HepG2 (cell line): ENCODE measurements around the gene ABCB6. TPM values are rescaled to one million over a fixed set of nuclear protein-coding genes. Genes with fewer than 3 reads are reported as not detected.

Experiments used
- CBX2 ChIP-seq, 2 experiments: fragments of 200-600 bp in 1 of 2; sonication (generic); formaldehyde crosslinking in 1 of 2; IDR thresholded peaks; 2 replicates each; pipeline versions ENCODE4 v1.7.0 to v1.8.1; 2018 to 2022; ENCODE audit warnings: low read depth in 2 of 2, low read length in 1 of 2, mild to moderate bottlenecking in 1 of 2, missing genetic modification reagents in 1 of 2
- CENPX ChIP-seq: sonication (generic); formaldehyde crosslinking; IDR thresholded peaks from 2 replicates; pipeline ENCODE4 v1.9.0; 2021; ENCODE audit warnings: mild to moderate bottlenecking, missing genetic modification reagents, moderate library complexity
- HNRNPH1 ChIP-seq: fragments of 200-400 bp; formaldehyde crosslinking; optimal IDR thresholded peaks from 2 replicates; pipeline ENCODE3; 2017; ENCODE audit warnings: mild to moderate bottlenecking, low read depth, low read length
- MTERF4 ChIP-seq: sonication (generic); formaldehyde crosslinking; IDR thresholded peaks from 2 replicates; pipeline ENCODE4 v1.8.0; 2023; ENCODE audit warnings: mild to moderate bottlenecking, missing genetic modification reagents
- MTF1 ChIP-seq: sonication (generic); formaldehyde crosslinking; IDR thresholded peaks from 2 replicates; pipeline ENCODE4 v1.5.0; 2020; ENCODE audit warnings: missing genetic modification reagents
- MYC ChIP-seq: sonication (generic); formaldehyde crosslinking; IDR thresholded peaks from 2 replicates; pipeline ENCODE4 v1.9.0; 2021; ENCODE audit warnings: missing genetic modification reagents, borderline replicate concordance
- NFAT5 ChIP-seq: sonication (generic); formaldehyde crosslinking; IDR thresholded peaks from 2 replicates; pipeline ENCODE4 v1.4.0; 2020; ENCODE audit warnings: missing genetic modification reagents
- PRDM15 ChIP-seq: sonication (generic); formaldehyde crosslinking; IDR thresholded peaks from 2 replicates; pipeline ENCODE4 v1.4.0; 2020; ENCODE audit warnings: missing genetic modification reagents
- ZBTB14 ChIP-seq: sonication (generic); formaldehyde crosslinking; IDR thresholded peaks from 2 replicates; pipeline ENCODE4 v1.4.0; 2020; ENCODE audit warnings: missing genetic modification reagents
- ZNF510 ChIP-seq: sonication (generic); formaldehyde crosslinking; IDR thresholded peaks from 2 replicates; pipeline ENCODE4 v1.4.0; 2020; ENCODE audit warnings: low read depth, mild to moderate bottlenecking, missing genetic modification reagents
- ZNF639 ChIP-seq: conservative IDR thresholded peaks from 2 replicates; pipeline ENCODE4 v1.6.1; 2018; ENCODE audit warnings: missing genetic modification reagents
- ZNF703 ChIP-seq: sonication (generic); formaldehyde crosslinking; IDR thresholded peaks from 2 replicates; pipeline ENCODE4 v1.5.1; 2020; ENCODE audit warnings: missing genetic modification reagents, mild to moderate bottlenecking, moderate library complexity, borderline replicate concordance
- ZNF709 ChIP-seq: sonication (generic); formaldehyde crosslinking; IDR thresholded peaks from 2 replicates; pipeline ENCODE4 v1.5.0; 2020; ENCODE audit warnings: mild to moderate bottlenecking, missing genetic modification reagents
- ZNF850 ChIP-seq: sonication (generic); formaldehyde crosslinking; conservative IDR thresholded peaks from 2 replicates; pipeline ENCODE4 v1.9.0; 2021; ENCODE audit warnings: mild to moderate bottlenecking, missing genetic modification reagents
- ZSCAN31 ChIP-seq: sonication (generic); formaldehyde crosslinking; IDR thresholded peaks from 2 replicates; pipeline ENCODE4 v1.5.0; 2020; ENCODE audit warnings: low read depth, mild to moderate bottlenecking, missing genetic modification reagents
- polyA plus RNA-seq, 8 experiments: library from polyadenylated mRNA; depleted of rRNA in 3 of 8; stranded (reverse) in 7 of 8; unstranded in 1 of 8; fragments of >200 nt; fragmentation: Illumina TruSeq in 4 of 8; extraction: Trizol in 4 of 8; gene quantifications; 2 replicates each; pipeline versions ENCODE4 v1.2.1 to v1.2.3, GENCODE V29; 2011 to 2016; ENCODE audit warnings: low read depth in 4 of 8, missing spikeins in 1 of 8, mixed read lengths in 1 of 8; ENCODE audit not compliant: insufficient read depth in 1 of 8
- total RNA-seq, 5 experiments: library from RNA; depleted of rRNA; stranded (reverse); fragments of >200 nt; fragmentation: Illumina TruSeq; extraction: Trizol; gene quantifications; 2 replicates each; pipeline ENCODE4 v1.2.3, GENCODE V29; 2016; ENCODE audit warnings: low read depth in 1 of 5

The ABCB6 gene
- total and polyA plus RNA-seq, 2 of the 13 experiments (the other 11 are each of a cell fraction or from before 2014, with no cell fraction given) = 91.1 to 137 TPM

- TF ChIP-seq CBX2 (IDR thresholded peaks at IDR 0.05; ENCODE audit: low read depth, low read length) (no peak), CBX2 (CRISPR knock-in tag; IDR thresholded peaks at IDR 0.05; ENCODE audit: low read depth) (no peak), ZBTB14 (CRISPR knock-in tag) (0 out of 2 replicates have a peak, but pooled peaks have one; percentile 16), ZNF850 (no peak), MTERF4 (CRISPR knock-in tag) (peak; percentile 56; the same call in 1 of the 2 replicates), ZNF703 (CRISPR knock-in tag) (no peak), MYC (CRISPR knock-in tag) (peak; percentile 7; the same call in 1 of the 2 replicates), ZSCAN31 (no peak), PRDM15 (no peak), MTF1 (CRISPR knock-in tag) (no peak), ZNF639 (CRISPR knock-in tag) (no peak), ZNF709 (CRISPR knock-in tag) (no peak), CENPX (CRISPR knock-in tag) (no peak), HNRNPH1 (no peak), NFAT5 (CRISPR knock-in tag) (0 out of 2 replicates have a peak, but pooled peaks have one; percentile 3), ZNF510 (CRISPR knock-in tag) (no peak)
Measured at GRCh38 chr2:219228041-219228910, 9.5 kb upstream of the ABCB6 start (continued).
